Activated CD8-positive, alpha-beta memory T cell treated with anti-CD3 and anti-CD28 coated beads for 4 hours (primary cell): ENCODE data around the gene CTSE.
A peak's percentile ranks its signal among the peaks of the same experiment; 100 is the strongest.

ENCODE experiments used
- DNase-seq, 2 donors: peaks; one replicate each; pipeline ENCODE4 v3.0.0-alpha.2; 2020; ENCODE audit warnings: low read depth in 2 of 2

CTSE gene

DNA sequence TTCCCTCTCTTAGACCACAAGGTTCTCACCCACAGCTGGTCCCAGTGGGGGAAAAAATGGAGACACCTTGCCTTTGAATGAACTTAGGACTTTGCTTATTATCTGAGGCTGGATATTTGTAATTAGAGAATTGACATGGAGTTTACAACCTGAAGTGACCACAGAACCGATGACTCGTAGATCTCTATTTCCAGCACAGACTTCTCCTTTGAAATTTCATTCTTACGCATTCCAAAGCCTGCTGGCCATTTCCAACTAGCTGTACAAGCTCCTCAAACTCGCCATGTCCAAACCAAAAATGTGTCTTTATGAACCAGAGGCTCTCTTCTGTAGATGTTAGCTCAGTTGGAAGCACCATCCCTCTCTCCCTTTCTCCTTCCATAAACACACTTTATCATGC, 32.5 kb downstream of the CTSE start:
- no peak for DNase-seq

GRCh38 chr1:205990226-205990625, 33.5 kb downstream of the CTSE start:
- DNase-seq, result no peak

DNA sequence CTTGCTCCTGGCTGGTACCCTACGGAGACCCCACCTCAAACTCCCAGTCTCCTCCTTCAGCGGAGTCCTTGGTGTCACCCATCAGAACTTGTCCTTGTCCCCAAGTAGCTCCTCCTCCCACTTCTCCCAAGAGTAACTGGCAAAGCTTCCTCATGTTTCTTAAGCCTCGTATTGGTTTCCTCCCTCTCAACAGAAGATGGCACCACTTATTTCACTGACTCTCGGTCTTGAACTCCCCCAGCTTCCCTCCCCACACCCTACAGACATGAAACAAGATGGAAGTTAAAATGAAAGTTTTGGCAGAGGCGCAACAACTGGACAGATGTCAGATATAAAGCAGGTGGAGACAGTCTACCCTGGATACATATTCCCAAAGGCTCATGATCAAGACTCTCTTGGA, 33.9 kb downstream of the CTSE start:
- DNase-seq, result no peak

DNA sequence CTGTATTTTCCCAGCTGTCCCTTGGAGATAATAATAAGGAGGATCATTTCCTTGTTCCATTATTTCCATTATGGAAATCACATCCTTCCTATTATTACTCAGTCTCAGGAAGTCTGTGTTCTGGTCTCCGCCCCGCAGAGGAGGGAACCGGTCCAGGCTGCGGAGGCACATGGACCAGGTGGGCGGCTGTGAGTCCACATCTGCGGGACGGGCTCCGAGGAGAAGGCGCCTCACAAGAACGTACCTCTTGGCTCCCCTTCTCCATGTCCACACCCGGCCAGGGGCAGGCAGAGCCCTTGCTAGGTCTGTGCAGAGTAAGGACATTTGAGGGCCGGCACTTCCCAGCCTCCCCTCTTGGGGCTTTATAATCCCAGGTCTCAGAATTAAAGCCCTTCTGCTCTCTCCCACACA, 35.1 kb downstream of the CTSE start:
- DNase-seq, result no peak

DNA sequence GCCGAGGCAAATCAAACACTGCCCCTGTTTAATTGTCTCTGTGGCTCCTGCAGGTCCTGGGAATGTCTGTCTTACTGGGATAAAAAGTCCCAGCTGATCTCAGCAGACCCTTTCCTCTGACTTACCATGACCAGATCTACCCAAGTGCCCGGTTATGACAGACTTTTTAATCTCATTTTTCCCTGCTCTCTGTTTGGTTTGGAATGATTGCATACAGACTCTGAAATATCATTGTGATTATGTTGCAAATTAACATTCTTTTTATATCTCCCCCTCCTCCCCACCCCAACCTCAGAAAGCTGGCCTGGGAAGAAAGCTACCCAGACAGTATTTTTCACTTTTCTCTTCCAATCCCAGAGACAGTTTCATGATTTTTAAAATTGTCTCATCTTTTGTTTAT, 36.8 kb downstream of the CTSE start:
- DNase-seq, result no peak

GRCh38 chr1:205986292-205986691, 37.4 kb downstream of the CTSE start:
- DNase-seq, result no peak

DNA sequence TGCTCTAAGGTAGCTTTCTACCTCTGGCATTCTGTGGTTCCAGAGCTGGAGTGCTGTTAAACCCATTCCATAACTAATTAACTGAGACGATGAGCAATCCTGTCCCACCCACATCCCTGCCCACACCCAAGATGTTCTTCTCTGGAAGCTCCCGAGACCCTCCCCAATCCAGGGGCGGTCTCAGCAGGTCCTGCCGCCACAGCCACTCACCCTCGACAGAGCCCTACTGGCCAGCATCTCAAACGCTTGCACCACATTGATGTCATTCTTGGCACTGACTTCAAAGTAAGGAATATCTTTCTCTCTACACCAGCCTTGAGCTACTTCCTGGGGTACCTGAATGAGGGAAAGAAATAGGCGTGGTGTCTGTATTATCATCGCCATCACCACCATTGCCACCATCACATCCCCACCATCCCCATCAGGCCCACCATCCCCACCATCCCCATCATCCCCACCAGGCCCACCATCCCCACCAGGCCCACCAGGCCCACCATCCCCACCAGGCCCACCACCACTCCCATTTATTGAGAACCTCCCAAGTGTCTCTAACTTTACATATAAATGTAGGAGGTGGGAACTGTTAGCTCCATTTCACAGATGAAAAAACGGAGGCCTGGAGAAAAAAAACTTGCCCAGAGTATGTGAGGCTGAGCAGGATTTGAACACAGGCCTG, 38.2 kb downstream of the CTSE start:
- no peak for DNase-seq

- no peak for DNase-seq
These were observed 39.6 kb downstream of the CTSE start for GRCh38 chr1:205983925-205984725.

- DNase-seq, result no peak
These were observed 42.4 kb downstream of the CTSE start for GRCh38 chr1:205981257-205981656.

- DNase-seq, result no peak
These were observed 43.3 kb downstream of the CTSE start for GRCh38 chr1:205980237-205980870.

GRCh38 chr1:205979301-205979700, 44.4 kb downstream of the CTSE start:
- no peak for DNase-seq

DNA sequence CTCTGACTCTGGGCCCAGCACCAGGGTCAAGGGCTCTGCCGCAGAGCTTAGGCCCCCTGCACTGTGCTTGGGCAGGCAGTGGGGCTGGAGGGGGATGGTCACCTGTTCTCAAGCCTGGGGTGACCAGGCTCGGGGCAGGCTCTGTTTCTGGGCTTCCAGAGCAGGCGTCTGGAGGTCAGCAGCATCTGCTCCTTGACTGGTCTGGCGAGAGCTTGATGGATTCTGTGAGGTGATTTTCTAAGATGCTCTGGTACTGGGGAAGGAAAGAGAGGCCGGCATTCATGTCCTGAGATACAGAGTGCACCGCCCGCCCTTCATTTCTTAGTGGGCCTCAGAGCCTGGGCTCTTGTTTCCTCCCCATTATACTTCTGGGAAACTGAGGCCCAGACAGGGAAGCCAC, 45.0 kb downstream of the CTSE start:
- no peak for DNase-seq

- DNase-seq, result peak; percentile 40 to 50
These were observed 46.2 kb downstream of the CTSE start for GRCh38 chr1:205977402-205978014.

DNA sequence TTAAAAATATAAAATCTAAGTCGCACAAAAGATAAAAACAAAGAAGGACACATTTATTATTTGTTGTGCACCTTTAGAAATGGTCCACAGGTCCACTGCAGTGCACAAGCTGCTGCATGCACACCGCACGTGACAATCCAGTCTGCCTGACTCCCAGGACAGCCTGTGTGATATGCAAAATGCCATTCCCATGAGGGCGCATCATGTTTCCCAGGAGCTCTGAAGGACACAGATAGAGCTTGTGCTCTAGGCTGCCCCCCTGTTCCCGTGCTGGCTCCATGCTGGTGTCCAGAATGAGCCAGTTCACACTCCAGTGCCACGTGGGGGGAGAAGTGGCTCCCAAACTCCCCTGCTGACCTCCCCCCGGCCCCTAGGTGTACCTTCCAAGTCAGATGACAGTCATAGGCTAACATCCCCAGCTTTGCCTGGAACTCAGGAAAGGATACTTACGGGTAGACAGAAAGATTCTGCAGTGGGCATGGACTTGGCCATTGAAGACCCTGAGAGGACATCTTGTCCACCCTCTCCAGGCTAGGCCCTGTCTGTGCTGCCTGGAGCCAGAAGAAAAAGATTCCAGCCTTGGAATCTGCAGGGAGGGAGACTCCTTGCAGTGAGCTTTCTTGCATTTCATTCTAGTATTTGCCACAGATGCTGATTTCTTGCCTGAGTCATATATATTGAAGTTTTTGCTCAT, 46.8 kb downstream of the CTSE start:
- DNase-seq, result no peak

DNA sequence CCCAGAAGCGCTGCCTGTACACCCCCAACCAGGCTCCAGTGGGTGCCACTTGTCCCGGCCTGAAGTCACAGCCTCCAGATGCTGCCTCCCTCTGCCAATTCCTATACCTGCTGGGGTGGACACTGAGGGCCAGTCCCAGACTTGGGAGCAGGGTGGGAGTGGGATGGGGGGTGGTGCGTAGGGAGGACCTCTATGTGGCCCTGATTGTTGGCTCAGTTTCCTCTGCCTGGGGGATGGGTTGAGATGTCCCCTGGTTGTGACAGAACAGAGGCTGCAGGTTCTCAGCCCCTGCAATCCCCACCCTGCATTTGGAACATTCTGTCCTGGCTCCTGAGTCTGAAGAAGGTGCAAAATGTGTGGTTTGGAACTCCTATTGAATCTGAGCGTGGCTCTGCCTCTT, 47.7 kb downstream of the CTSE start:
- DNase-seq, result no peak

GRCh38 chr1:205975387-205975998, 48.2 kb downstream of the CTSE start:
- DNase-seq, result no peak

GRCh38 chr1:205974712-205975111, 49.0 kb downstream of the CTSE start:
- no peak for DNase-seq

DNA sequence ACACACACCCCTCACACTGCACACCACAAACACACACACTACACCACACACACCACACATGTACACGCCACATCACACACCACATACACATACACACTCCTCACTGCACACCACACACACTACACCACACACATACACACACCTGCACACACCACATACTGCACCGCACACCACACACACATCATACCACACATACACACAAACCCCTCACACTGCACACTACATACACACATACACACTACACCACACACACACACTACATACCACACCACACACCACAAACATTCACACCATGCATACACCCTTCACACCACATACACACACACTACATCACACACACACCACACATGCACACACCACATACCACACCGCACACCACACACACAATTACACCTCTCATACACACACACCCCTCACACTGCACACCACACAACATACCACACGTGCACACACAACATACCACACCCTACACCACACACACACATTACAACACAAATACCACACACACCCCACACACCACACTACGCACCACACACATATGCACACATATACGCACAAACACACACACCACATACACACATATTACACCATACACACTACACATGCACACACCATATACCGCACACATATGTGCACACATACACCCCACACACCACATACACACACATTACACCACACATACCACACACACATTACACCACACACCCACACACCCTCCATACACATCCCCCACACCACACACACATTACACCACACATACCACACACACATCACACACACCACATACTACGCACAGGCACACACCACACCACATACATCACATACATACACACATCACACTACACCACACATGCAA, 50.1 kb downstream of the CTSE start:
- no peak for DNase-seq

DNA sequence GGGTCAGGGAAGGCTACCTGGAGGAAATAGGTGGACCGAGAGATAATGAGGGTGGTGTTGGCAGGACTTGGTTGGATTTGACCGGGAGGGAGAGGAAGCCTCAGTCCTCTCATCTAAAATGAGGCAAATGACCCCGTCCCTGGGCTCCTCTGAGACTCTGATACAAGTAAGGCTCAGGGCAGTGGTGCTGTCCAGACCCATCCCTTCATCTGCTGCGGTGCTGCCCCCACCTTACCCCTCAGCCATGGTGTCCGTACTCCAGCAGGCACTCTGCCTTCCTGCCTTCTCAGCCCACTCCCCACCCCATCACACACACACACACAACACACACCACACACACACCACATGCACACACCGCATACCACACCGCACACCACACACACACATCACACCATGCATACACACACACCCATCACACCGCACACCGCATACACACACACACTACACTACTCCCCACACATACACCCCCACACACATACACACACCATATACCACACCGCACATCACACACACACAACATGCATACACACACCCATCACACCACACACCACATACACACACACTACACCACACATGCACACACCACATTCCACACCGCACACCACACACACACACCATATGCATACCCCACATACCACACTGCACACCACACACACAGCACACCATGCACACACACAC, 51.1 kb downstream of the CTSE start:
- DNase-seq, result no peak

DNA sequence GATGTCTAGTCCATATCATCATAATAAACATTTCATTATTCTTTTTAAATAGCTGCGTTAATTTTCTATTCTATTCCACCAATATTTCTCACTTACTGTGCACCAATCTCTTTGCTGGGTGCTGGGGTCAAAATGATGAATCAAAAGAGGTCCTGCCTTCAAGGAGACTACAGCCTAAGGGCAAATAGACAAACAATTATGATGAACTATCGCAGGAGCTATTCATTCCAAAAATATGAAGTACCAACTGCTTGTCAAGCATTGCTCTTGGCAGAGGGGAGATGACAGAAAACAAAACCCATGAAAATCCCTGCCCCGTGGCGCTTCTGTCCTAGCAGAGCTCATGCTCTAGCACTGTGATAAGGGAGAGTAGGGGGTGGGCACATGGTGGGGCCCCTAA, 51.6 kb downstream of the CTSE start:
- no peak for DNase-seq
